GM19023 (cell line): Measurements from ENCODE around the gene RNF41.
"Not testable (repeated sequence)": the region's sequence is repeated elsewhere in the genome, so short reads cannot be mapped to it uniquely, and the experiment has no call there.

Source experiments
- ATAC-seq: cut with Tn5 transposase; IDR thresholded peaks from one replicate; pipeline ENCODE4 v1.9.1; 2021; ENCODE audit warnings: mild to moderate bottlenecking, moderate library complexity; ENCODE audit not compliant: unreplicated experiment

Gene RNF41

DNA sequence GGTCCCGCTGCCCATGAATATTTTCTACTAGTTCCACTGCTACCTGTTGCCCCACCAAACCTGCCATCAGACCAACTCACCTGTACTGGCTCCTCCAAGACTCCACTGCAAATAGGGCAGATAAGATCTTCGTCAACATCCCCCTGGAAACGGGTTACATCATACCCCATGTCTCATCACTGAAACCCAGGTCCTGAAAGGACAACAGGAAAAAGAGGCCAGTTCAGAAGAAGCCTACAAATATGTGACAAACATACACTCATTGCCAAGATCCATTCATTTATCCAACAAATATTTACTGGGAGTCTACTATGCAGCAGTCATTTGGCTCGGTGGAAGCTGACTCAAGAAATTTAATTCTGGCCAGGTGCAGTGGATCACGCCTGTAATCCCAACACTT, 7.8 kb downstream of the RNF41 start:
- no peak for ATAC-seq

DNA sequence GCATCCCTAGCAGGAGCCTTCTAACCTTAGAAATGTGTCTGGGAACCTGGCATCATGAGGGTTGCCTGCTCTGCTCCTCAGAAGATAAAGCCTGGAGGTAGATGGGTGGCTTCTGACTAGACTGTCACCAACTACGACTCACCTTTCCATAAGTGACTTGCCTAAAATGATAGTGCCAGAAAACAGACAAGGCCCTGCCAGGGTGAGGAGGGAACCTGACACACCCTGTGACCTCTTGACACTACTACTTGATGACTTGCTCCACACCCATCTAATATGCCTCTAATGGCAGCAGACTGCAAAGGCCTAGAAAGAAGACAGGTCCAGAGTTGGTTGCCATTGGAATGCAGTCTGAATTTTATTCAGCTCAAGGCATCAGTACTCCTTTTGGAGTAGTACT, 9.4 kb downstream of the RNF41 start:
- ATAC-seq, result no peak

DNA sequence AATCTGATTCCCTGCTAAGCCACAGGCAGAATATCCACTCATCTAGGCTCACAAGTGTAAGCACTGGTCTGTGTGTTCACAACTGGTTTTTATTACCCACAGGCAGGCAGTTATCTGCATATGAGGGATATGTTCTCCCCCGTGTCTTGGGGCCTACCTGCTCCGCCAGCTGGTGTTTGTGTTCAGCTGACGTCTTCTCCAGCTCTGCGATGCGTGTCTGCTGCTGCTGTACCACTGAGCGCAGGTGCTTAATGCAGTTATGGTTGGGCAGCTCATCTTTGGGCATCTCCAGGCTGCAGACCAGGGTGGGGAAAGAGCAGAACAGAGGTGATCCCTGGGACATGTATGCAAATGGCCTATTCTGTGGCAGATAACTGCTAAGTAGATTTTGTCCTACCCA, 13.7 kb downstream of the RNF41 start:
- ATAC-seq, result no peak

DNA sequence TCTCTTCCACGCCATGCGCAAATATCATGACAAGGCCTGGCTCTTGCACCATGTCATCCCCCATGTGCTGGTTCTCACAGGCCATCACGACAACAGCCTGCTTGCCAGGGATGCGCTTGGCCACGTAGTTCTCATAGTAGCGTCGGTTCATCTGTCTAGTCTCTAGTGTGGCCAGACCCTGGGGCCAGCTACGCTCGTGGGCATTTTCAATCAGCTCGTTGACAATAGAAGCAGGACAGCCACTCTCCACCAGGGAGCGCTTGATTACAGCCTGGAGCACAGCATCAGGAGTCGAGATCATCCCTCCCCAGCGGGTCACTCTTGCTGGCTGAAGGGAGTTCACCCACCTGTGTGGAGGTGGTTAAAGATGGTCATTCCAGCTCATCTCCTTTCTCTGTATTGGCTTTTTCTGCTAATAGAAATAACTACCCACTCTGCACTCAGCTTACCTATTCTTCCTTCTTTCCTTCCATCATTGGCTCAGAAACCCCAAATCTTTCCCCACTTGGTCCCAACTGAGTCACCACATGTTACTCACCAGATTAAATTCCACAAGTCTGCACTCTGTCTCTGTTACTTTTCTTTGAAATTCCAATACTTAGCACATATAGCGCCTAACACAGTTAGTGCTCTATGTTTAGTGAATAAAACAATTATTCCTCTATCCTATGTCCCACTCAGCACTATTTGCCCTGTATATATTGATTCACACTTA, 15.1 kb downstream of the RNF41 start:
- no peak for ATAC-seq

DNA sequence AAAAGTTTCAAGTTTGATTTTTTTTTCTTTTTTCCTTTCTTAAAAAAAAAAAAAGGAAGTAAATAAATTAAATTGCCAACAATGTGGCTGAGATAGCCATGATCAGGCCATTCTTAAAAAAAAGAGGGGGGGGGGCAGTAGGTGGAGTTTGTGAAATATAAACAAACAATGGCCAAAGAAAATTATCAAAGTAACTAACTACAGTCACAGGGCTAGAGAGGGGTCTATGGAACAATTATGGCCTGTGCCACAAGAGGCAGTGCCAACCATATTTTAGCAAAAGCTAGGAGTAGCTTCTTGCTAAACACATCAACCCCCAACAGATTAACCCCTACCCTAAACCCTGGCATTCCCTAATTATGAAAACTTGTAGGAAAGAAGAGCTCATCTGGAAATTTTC, 16.3 kb downstream of the RNF41 start:
- ATAC-seq, result no peak

DNA sequence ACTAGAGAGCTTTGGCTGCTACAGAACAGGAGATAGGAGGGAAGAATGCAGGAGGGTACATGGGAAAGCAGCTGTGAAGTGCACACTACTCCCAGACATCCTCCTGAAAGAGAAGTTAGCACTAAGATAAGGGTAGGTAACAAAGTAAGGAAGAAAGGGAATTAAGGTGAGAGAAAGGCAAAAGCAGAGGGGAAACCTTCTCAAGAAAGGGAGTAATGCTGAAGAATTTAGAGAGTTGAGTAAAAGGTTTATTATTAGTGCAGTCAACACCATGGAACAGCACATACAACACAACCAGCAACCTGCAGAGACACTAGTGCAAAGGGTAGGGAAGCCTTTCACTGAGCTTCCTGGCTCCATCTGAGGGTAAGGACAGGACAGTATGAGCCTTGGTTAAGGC, 17.4 kb downstream of the RNF41 start:
- ATAC-seq, result no peak

DNA sequence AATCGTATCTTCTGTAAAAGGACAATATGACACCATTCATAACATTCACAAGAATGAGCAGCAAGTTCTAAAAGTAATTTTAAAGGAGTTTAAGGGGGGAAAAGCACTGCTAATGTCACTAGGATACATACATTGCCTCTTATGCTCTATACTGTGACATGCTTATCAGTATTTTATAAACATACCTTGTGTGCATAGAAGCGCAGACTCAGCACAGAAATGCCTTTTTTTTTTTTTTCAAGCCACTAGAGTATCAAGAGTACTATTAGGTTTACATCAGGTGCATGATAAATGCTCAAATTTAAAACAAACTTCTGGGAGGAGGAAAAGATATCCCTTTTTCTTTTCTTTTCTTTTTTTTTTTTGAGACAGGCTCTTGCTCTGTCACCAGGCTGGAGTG, 18.9 kb downstream of the RNF41 start:
- no peak for ATAC-seq

DNA sequence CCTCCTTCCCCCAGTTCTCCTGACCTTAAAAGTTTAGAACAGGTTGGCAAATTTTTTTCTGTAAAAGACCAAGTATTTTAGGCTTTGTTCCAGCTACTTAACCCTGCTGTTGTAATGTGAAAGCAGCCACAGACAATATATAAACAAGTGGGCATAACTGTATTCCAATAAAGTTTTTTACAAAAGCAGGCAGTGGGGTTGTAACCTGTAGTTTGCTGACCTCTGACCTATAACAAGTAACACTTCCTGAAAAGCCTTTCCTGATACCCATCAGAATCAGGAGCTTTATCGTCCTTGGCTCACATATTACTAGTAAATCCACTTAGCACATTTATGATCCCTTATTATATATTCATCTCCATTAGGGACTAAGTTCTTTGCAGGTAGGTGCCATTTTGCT, 19.4 kb downstream of the RNF41 start:
- ATAC-seq, result no peak

DNA sequence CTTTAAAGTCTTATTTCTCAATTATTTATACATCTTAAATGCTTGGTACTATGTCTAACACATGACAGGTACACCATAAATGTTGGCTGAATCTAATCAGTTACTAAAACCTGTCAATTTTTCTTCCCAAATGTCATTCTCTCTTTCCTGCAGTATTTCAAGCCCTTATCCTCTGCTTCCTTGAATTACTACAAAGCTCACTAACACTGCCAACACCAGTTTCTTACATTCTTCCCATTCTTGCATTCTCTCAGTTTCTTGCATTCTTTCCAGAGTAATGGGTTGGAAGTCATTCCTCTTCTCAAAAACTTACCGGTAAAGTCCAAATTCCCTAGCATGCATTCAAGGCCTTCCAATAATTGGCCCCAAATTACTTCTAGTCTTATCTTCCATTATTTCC, 22.9 kb downstream of the RNF41 start:
- ATAC-seq, result no peak

DNA sequence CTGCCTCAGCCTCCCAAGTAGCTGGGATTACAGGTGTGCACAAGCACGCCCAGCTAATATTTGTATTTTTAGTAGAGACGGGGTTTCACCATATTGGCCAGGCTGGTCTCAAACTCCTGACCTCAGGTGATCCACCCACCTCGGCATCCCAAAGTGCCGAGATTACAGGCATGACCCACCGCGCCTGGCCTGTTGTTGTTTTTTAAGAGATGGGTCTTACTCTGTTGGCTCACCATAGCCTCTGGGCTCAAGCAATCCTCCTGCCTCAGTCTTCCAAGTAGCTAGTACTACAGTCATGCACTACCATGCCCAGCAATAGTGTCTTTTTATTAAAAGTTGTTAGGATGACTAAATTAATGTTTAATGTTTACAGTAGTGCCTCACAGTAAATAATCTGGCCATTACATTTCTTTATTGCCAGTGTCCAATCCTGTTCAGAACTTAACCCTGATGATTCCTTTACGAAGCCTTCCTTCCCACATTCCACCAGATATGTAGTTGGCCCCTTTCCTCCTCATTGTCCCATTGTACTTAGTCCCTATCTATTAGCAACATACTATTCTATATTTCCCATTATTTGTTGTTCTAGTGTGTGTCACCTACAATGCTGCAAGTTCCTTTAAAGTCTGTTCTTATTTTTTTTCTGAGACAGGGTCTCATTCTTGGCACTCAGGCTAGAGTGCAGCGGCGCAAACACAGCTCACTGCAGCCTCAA, 23.6 kb downstream of the RNF41 start:
- ATAC-seq, result no peak

DNA sequence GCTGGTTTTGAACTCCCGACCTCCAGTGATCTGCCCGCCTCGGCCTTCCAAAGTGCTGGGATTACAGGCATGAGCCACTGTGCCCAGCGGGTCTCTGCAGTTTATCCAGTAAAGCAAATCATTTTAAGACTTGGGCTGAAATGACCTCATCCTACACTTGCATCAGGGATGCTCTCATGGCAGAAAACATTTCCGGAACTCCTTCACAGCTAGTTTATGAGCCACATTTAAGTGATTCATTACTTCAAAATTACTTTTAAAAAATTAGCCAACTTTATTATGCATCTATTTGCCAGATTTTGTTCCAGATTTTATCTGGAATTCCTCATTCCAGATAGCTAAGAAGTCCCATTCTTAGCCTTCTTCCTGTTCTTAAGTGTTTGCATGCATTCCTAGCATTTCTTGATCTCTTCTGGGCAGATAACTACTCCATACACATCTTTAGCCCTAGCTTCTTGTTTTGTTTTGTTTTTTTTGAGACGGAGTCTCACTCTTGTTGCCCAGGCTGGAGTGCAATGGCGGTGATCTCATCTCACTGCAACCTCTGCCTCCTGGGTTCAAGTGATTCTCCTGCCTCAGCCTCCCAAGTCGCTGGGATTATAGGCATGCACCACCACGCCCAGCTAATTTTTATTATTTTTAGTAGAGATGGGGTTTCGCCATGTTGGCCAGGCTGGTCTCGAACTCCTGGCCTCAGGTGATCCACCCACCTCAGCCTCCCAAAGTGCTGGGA, 24.7 kb downstream of the RNF41 start:
- not testable (repeated sequence) for ATAC-seq

DNA sequence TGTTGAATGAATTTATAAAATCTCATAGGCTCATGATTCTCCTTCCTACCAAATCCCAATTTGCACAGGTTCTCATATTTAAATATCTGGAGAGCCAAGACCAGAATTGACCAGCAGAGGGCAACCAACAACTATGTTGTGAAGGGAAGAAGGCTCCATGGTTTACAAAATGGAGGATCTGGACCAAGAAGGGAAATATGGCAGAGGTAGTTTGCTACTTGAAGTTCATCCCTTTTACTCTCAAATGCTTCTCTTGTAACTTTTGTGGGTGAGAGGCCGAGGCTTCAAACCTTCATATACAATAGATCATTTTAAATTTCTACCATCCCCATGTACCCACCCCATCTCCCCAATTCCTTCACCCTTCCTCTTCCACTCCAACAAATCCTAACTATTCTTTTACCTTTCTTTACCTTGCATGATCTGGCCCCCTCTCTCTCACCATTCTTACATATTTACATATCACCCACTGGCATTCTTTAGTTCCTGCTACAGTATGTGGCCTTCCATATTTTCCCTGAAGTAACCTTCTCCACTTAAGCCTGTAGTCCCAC, 28.6 kb downstream of the RNF41 start:
- ATAC-seq, result no peak

DNA sequence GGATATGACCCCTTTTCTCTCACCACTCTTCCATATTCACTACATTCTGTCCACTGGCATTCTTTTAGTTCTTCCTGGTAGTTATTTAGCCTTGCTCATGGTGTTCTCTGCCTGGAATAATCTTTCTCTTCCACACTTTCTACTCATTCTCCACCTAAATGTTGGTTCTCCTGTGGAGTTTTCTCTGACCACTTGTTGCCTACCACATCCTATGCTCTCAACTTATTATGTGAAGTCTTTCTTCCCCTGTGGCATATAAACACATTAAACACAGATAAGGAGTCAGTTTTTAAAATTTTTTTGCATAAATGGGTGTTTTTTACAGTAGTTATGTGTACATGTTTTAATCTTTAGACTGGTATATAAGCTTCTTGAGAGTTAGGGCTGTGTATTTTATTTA, 29.1 kb downstream of the RNF41 start:
- no peak for ATAC-seq

DNA sequence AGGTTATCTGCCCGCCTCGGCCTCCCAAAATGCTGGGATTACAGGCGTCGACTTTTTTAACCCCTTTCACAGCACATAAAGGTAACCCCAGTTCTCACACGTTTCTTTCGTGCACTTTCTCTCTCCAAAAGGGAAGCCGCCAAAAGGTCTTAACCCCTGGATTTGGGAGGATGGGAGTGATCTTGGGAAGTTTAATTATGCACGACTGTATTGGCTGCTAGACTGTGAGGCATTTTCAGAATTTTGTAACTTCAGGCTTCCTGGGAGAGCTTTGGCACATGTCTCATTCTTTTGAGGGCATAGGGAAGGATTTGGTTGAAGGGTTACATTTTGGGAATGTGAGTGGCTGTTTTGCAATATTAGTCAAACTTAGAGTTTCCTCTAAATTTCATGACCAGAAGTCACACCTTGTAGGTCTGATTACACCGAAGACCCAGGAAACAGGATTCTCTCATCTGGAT, 31.0 kb downstream of the RNF41 start:
- ATAC-seq, result no peak

DNA sequence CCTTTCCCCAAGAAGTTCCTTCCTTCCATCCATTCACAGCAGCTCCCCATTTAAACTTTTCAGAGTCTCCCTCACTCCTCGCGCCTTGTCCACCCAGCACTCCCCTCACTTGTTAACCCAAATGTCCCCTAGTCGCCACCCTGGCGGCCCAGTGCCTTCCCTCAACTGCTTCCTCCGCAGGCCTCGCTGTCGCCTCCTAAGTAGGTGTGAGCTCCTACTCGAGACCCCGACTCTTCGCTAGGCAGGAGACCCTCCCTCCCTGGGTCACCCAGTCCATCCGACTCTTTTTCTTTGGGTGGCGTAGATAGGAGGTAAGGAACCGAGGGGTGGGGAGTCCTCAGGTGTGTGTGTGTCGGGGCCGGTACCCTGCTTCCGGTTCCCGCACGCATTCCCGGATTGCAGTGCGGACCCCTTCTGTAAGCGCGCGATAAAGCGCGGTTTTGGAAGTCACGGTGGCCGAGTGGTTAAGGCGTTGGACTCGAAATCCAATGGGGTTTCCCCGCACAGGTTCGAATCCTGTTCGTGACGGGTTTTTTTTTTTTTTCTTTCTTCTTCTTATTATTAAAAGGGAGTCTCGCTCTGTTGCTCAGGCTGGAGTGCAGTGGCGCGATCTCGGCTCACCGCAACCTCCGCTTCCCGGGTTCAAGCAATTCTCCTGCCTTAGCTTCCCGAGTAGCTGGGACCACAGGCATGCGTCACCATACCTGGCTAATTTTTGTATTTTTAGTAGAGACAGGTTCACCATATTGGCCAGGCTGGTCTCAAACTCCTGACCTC, 31.6 kb downstream of the RNF41 start:
- ATAC-seq, result peak; percentile 30

DNA sequence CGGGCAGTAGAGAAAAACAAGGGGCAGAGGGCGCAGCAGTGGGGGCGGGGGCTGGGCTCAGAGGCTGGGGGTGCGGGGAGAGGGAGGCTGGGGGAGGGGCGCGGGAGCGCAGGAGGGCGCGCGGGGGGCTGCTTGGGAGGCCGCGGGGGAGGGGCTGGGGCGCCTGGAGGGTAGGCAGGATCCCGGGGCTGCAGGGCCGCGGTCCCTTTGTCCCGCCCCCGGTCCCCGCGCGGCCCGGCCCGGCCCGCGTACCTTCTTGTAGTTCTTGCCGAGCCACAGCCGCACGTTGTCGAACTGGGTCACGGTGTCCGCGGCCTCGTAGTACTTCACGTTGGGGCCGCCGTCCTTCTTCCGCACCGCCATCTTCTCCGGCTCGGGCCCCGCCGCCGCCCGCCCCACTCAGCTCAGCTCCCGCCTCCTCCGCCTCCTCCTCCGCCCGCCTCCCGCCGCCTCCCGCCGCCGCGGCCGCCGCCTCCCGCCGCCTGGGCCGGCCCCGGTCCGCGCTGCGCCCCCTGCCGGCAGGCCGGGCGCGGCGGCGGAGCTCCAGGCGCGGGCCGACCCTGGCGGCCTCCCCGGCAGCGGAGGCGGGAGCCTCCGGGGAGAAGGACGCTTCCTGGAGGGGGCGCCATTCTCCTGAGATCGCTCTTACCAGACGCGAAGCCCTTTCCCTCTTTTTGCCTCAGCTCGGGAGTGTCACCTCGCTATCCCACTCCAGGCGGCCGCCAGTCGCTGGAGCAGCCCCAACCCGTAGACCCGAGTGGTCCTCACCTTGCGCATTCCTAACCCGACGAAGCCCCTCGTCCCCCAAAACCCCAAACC, 32.4 kb downstream of the RNF41 start, which contains the start of gene SMARCC2:
Gene SMARCC2, minus strand, starts transcription at position 385 of the 819 bp plus-strand sequence. Its CDS starts 22 bp downstream, at position 363.
- ATAC-seq, result peak; percentile 67

DNA sequence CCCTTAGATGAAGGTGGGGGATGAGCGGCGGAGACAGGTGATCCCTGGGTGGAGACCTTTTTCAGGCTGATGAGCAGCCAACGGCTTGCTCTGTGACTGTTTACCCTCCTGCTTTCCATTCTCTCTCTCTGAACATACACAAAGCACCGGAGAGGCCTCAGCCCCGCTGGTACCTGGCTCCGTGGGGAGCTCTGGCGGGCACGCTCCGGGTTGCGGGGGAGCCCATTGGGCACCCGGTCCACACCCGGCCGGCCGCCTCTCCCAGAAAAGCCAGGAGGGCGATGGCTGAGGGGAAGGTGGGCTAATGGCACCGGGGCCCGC, 33.0 kb downstream of the RNF41 start:
- no peak for ATAC-seq

DNA sequence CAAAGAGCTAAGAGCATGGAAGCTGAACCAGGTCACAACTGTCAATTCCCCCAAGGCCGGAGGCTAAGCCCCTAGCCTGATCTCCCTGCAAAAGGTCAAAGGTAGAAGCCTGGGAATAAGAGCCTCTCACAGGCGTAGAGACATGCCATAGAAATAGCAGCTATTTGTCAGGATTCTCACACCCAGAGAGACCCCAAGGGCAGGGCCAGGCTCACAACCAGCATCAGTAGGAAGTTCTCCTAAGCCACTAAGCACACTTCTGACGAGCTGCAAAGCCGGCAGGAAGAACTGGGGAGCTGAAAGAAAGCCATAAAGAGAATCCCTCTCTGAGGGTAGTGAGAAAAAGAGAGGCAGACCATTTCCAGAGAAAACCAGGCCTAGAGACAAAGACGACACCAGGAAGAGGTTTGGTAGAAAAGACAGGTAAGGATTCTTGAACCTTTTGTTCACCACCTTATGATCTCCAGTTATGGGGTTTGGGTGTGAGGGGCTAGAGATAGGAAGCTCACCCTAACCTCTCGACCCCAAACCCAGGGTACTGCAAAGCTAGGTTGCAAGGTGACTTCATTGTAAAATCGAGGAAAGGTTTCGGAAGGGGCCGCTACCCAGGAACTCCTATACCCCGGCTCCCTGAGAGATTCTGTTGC, 33.5 kb downstream of the RNF41 start:
- ATAC-seq, result no peak

DNA sequence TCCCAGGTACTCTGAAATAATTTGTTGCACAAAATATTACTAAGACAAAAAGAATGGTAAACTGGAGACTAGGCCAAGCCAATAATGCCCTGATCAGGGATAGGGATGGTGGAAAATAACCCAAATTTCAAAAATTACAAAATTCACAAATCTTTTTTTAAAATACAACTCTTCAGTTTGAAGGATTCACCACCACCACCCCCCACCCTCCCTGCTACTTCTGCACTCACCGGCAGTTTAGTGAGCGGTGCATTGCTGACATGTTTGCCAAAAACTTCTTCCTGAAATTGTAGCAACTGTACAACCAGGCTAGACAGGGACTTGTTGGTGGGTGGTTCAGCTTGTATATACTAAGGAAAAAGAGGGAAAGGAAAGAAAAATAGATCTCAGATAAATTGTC, 34.8 kb downstream of the RNF41 start:
- ATAC-seq, result no peak

DNA sequence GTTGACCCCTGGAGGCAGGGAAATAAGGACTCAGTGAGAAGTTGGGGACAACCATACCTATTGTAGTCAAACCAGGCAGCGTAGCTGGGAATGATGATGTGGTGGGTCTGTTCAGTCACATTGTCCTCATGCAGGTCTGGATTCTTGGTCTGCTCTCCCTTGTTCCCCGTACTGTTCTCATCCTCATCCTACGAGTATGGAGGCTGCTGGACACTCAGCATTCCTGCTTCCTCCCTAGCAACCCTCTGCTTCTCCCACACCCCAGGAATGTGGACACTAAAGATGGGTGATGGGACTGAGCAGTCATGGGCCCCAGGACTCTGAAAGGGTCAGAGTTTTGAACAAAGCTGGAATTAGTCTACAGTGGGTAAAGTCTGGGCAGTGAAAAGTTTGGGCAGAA, 43.4 kb downstream of the RNF41 start:
- ATAC-seq, result no peak
